Posterior cingulate gyrus (tissue), 11 donors: ENCODE results near the gene IGF2BP1.
A peak's percentile ranks its signal among the peaks of the same experiment; 100 is the strongest.

Experiments used
- DNase-seq, 10 donors: peaks; one replicate each; pipeline versions ENCODE4 v3.0.0 to v3.0.0-alpha.2; 2020 to 2021; ENCODE audit warnings: mixed read lengths in 3 of 10
- intact Hi-C: fragments of 100-400 bp; cut with DNase I; formaldehyde crosslinking; loops from one replicate; pipeline ENCODE4 v1.15.1; 2023

The IGF2BP1 gene

GRCh38 chr17:48997103-48997826 is at the start of gene IGF2BP1:
Gene IGF2BP1 (plus strand): TSS chr17:48997385. CDS start chr17:48997746, 361 bp downstream.
- intact Hi-C loops, result loop anchor here (10.0 kb wide), 2 partner anchors 272 to 382 kb away; partner anchors contain the start of genes HOXB13, HOXB7, HOXB8 and PRAC1
- peak in 1 of 10 donors; percentile 39 for DNase-seq

- no peak for DNase-seq
- intact Hi-C loops, result no loop called here
These were observed 45.6 kb upstream of the IGF2BP1 start for GRCh38 chr17:48951572-48951971.

- DNase-seq, result no peak
- intact Hi-C loops, result no loop called here
These were observed 44.3 kb upstream of the IGF2BP1 start for GRCh38 chr17:48952904-48953303.

GRCh38 chr17:48954300-48954755 is 42.9 kb upstream of the IGF2BP1 start:
- intact Hi-C loops, result no loop called here
- DNase-seq, result peak in 1 of 10 donors; percentile 8

GRCh38 chr17:48960834-48961515 is 36.2 kb upstream of the IGF2BP1 start:
- DNase-seq, result peak in 2 of 10 donors; percentile 10 to 53

GRCh38 chr17:48961516-48962233 is 35.5 kb upstream of the IGF2BP1 start:
- intact Hi-C loops, result no loop called here
- peak in 2 of 10 donors; percentile 37 to 38 for DNase-seq

More at GRCh38 chr17:48960834-48961515, 36.2 kb upstream of the IGF2BP1 start:
- intact Hi-C loops, result no loop called here

GRCh38 chr17:48970224-48970623 is 27.0 kb upstream of the IGF2BP1 start:
- DNase-seq, result peak in 1 of 10 donors; percentile 24
- intact Hi-C loops, result no loop called here

- intact Hi-C loops, result no loop called here
- DNase-seq, result peak in 1 of 10 donors; percentile 18
These were observed 26.1 kb upstream of the IGF2BP1 start for GRCh38 chr17:48970865-48971687.

GRCh38 chr17:48972749-48973097 is 24.5 kb upstream of the IGF2BP1 start:
- intact Hi-C loops, result no loop called here
- DNase-seq, result peak in 1 of 10 donors; percentile 27

GRCh38 chr17:48973806-48974205 is 23.4 kb upstream of the IGF2BP1 start:
- DNase-seq, result peak in 1 of 10 donors; percentile 24
- intact Hi-C loops, result no loop called here

- DNase-seq, result no peak
- intact Hi-C loops, result no loop called here
These were observed 15.2 kb upstream of the IGF2BP1 start for GRCh38 chr17:48981927-48982539.

- intact Hi-C loops, result no loop called here
- peak in 1 of 10 donors; percentile 38 for DNase-seq
These were observed 11.5 kb upstream of the IGF2BP1 start for GRCh38 chr17:48985436-48986245.

GRCh38 chr17:48989100-48989499 is 8.1 kb upstream of the IGF2BP1 start:
- DNase-seq, result peak in 1 of 10 donors; percentile 43
- intact Hi-C loops, result no loop called here

- no peak for DNase-seq
- intact Hi-C loops, result loop anchor here (10.0 kb wide), 2 partner anchors 266 to 376 kb away; partner anchors contain the start of genes HOXB13, HOXB7, HOXB8 and PRAC1
These were observed 6.3 kb upstream of the IGF2BP1 start for GRCh38 chr17:48990882-48991357.

GRCh38 chr17:48992444-48992843 is 4.7 kb upstream of the IGF2BP1 start:
- intact Hi-C loops, result loop anchor here (10.0 kb wide), 2 partner anchors 268 to 378 kb away; partner anchors contain the start of genes HOXB13, HOXB7, HOXB8 and PRAC1
- DNase-seq, result no peak

- DNase-seq, result no peak
- intact Hi-C loops, result loop anchor here (10.0 kb wide), 2 partner anchors 269 to 379 kb away; partner anchors contain the start of genes HOXB13, HOXB7, HOXB8 and PRAC1
These were observed 3.9 kb upstream of the IGF2BP1 start for GRCh38 chr17:48993305-48993704.

- intact Hi-C loops, result loop anchor here (10.0 kb wide), 2 partner anchors 269 to 379 kb away; partner anchors contain the start of genes HOXB13, HOXB7, HOXB8 and PRAC1
- DNase-seq, result no peak
These were observed 3.2 kb upstream of the IGF2BP1 start for GRCh38 chr17:48993951-48994350.
